GM23248 (cell line): Measurements from ENCODE around the gene KCNE4. TPM values are rescaled to one million over a fixed set of nuclear protein-coding genes. Genes with fewer than 3 reads are reported as not detected.

Experiments used
- DNase-seq: peaks from one replicate; pipeline ENCODE4 v3.0.0-alpha.2; 2015
- H2AFZ ChIP-seq: fragments of 200-600 bp; sonication (generic); 2 replicates; pipeline ENCODE4 v1.6.1; 2016; ENCODE audit warnings: antibody characterized with exemption
- H3F3A ChIP-seq: fragments of 200-600 bp; sonication (generic); 2 replicates; pipeline ENCODE4 v1.6.1; 2016; ENCODE audit warnings: mild to moderate bottlenecking, antibody characterized with exemption, mixed run types; ENCODE audit not compliant: insufficient read depth
- H3K27ac ChIP-seq: fragments of 200-600 bp; sonication (generic); 2 replicates; pipeline ENCODE4 v1.5.1; 2016; ENCODE audit warnings: mild to moderate bottlenecking
- H3K27me3 ChIP-seq: fragments of 200-600 bp; sonication (generic); replicated peaks from 2 replicates; pipeline ENCODE4 v1.6.1; 2016; ENCODE audit warnings: mild to moderate bottlenecking; ENCODE audit not compliant: insufficient read depth
- H3K36me3 ChIP-seq: fragments of 200-600 bp; sonication (generic); 2 replicates; pipeline ENCODE4 v1.6.1; 2016; ENCODE audit warnings: low read depth, mild to moderate bottlenecking
- H3K4me1 ChIP-seq: fragments of 200-600 bp; sonication (generic); 2 replicates; pipeline ENCODE4 v1.6.1; 2016; ENCODE audit warnings: mild to moderate bottlenecking; ENCODE audit not compliant: insufficient read depth
- H3K4me2 ChIP-seq: fragments of 200-600 bp; sonication (generic); one replicate; pipeline ENCODE4 v1.6.1; 2016; ENCODE audit warnings: mild to moderate bottlenecking; ENCODE audit not compliant: unreplicated experiment
- H3K4me3 ChIP-seq: fragments of 200-600 bp; sonication (generic); 2 replicates; pipeline ENCODE4 v1.5.1; 2016; ENCODE audit warnings: mild to moderate bottlenecking
- H3K79me2 ChIP-seq: fragments of 200-600 bp; sonication (generic); 2 replicates; pipeline ENCODE4 v1.6.1; 2016; ENCODE audit warnings: mild to moderate bottlenecking; ENCODE audit not compliant: insufficient read depth
- H3K9ac ChIP-seq: fragments of 200-600 bp; sonication (generic); 2 replicates; pipeline ENCODE4 v1.6.1; 2016; ENCODE audit warnings: mild to moderate bottlenecking
- H3K9me2 ChIP-seq: fragments of 200-600 bp; sonication (generic); 2 replicates; pipeline ENCODE4 v1.6.1; 2016; ENCODE audit warnings: mixed run types, mild to moderate bottlenecking, moderate library complexity; ENCODE audit not compliant: insufficient read depth
- H3K9me3 ChIP-seq: fragments of 200-600 bp; sonication (generic); one replicate; pipeline ENCODE4 v1.6.1; 2017; ENCODE audit warnings: low read depth
- H4K20me1 ChIP-seq: fragments of 200-600 bp; sonication (generic); 2 replicates; pipeline ENCODE4 v1.6.0; 2016; ENCODE audit not compliant: insufficient read depth
- EZH2 ChIP-seq: fragments of 200-600 bp; sonication (generic); IDR thresholded peaks from 2 replicates; pipeline ENCODE4 v1.6.1; 2018; ENCODE audit warnings: antibody characterized with exemption, mild to moderate bottlenecking; ENCODE audit not compliant: insufficient read depth, poor library complexity, severe bottlenecking
- EZH2phosphoT487 ChIP-seq: fragments of 200-600 bp; sonication (generic); IDR thresholded peaks from 2 replicates; pipeline ENCODE4 v1.6.1; 2018; ENCODE audit warnings: antibody characterized with exemption, moderate library complexity, mild to moderate bottlenecking, low read depth; ENCODE audit not compliant: insufficient read depth
- WGBS, 2 experiments: methylation state at CpG; one replicate each; pipeline ENCODE4 v1.1.6; 2015 to 2017; ENCODE audit warnings: low lambda C conversion rate in 2 of 2, low coverage in 1 of 2; ENCODE audit errors: missing lambda C conversion rate in 2 of 2; 5-methylcytosine and 5-hydroxymethylcytosine counted together
- in situ Hi-C: fragments of 300-500 bp; cut with MboI; formaldehyde crosslinking; loops from 2 replicates; pipeline ENCODE4 v1.15.0; 2020
- polyA plus RNA-seq: library from polyadenylated mRNA; unstranded; fragments of >200 nt; fragmentation: Nextera tagmentation; extraction: Ambion mirVana; gene quantifications from 2 replicates; pipeline ENCODE4 v1.2.1, GENCODE V29; 2016
- total RNA-seq: library from RNA; depleted of rRNA; stranded (reverse); fragments of >200 nt; shearing (Covaris generic); gene quantifications from 2 replicates; pipeline ENCODE4 v1.2.3, GENCODE V29; 2014

KCNE4 gene
- total and polyA plus RNA-seq, 2 experiments from 2014 or later: 3.3 to 5.9 TPM

DNA sequence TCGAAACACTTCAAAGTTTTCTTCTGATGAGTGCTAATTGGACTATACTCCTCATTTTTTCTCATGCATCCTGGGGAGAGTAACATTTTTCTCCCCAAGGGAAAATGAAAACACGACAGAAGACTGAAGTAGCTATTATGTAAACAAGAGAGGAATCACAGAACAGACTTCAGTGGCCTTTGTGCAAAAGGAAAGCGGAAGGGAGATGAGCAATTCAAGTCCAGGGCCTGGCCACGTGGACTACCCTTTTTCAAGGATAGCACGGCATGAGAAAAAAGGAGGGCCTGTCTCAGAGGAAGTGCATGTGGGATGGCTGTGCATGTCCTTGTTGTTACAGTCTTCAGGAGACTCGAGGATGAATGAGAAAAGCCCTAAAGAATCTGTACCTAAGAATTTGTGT is 43.8 kb upstream of the KCNE4 start:
- Histone ChIP-seq H3K79me2 (no peaks in the 10 kb centered on the region), H3K9me2 (no peaks in the 10 kb centered on the region), H3K4me1 (peaks cover 27% of the 10 kb centered on the region), H3K36me3 (no peaks in the 10 kb centered on the region), H2AFZ (0 out of 2 replicates have a peak overlapping the region, but pooled peaks have one; percentile 46), H3K27me3 (no peaks in the 10 kb centered on the region), H3K9me3 (no peaks in the 10 kb centered on the region), H3K4me2 (no peak overlapping the region), H3K27ac (peak overlapping the region; percentile 16; the same call in 1 of the 2 replicates), H3K9ac (no peak overlapping the region), H3K4me3 (no peak overlapping the region), H3F3A (peaks cover 29% of the 10 kb centered on the region), H4K20me1 (no peaks in the 10 kb centered on the region)
- whole genome bisulfite sequencing, 2 experiments: 56 to 61% methylated on average over 6 of the region's 6 CpGs
- in situ Hi-C loops: no loop called here
- DNase-seq: peak; percentile 30
- TF ChIP-seq EZH2 (no peak), EZH2phosphoT487 (no peak)

DNA sequence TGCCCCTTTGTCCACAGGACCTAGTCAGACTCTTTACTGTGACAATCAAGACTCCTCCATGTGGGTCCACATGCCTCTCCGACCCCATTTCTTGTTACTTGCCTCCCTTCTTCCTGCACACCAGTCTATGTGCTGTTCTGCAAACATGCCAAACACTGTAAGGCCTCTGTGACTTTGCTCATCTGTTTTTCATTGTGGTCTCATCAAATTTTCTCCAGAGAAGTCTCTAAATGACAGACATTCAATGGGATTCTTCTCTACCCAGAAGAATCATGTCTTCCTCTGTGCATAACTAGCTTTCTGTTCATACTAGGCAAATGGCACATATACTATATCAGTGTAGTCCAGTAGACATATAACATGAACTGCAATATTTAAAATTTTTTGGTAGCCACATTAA is 43.0 kb upstream of the KCNE4 start:
- TF ChIP-seq EZH2phosphoT487: no peak
- no peak for TF ChIP-seq EZH2
- Histone ChIP-seq H4K20me1 (no peaks in the 10 kb centered on the region), H2AFZ (no peak overlapping the region), H3K36me3 (no peaks in the 10 kb centered on the region), H3K9me3 (no peaks in the 10 kb centered on the region), H3K27ac (no peak overlapping the region), H3K79me2 (no peaks in the 10 kb centered on the region), H3F3A (peaks cover 29% of the 10 kb centered on the region), H3K4me1 (peaks cover 27% of the 10 kb centered on the region), H3K27me3 (no peaks in the 10 kb centered on the region), H3K9ac (no peak overlapping the region), H3K9me2 (no peaks in the 10 kb centered on the region), H3K4me3 (no peak overlapping the region), H3K4me2 (no peak overlapping the region)
- peak; percentile 29 for DNase-seq
- in situ Hi-C loops: no loop called here
- WGBS, 2 experiments: 19 to 21% methylated on average over 1 of the region's 1 CpG

DNA sequence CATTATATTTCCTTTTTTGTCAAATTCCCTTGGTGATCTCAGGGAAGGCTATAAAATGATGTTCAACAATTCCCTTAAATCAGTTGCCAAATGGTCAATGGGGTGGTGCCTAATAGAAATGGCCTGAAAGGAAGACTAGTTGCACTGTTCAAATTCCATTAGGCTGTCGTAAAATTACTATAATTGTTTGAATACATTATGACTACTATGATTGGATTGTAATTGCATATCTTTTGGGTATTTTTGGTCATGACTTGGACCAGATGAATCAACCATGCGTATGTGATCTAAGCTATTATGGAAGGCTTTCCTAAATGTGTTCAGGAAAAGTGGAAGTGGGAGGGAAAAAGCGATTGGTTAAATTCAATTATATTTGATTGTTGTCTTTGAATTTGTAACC is 41.3 kb upstream of the KCNE4 start:
- in situ Hi-C loops: no loop called here
- Histone ChIP-seq H3K9me2 (no peaks in the 10 kb centered on the region), H3K27me3 (no peaks in the 10 kb centered on the region), H3F3A (peaks cover 29% of the 10 kb centered on the region), H2AFZ (peak overlapping the region; percentile 12; the same call in 1 of the 2 replicates), H3K79me2 (no peaks in the 10 kb centered on the region), H3K4me1 (peaks cover 27% of the 10 kb centered on the region), H4K20me1 (no peaks in the 10 kb centered on the region), H3K27ac (peak overlapping the region; percentile 29), H3K9me3 (no peaks in the 10 kb centered on the region), H3K4me3 (no peak overlapping the region), H3K4me2 (peak overlapping the region; percentile 11), H3K9ac (no peak overlapping the region), H3K36me3 (no peaks in the 10 kb centered on the region)
- DNase-seq: peak; percentile 91
- no peak for TF ChIP-seq EZH2
- 16 to 18% methylated on average over 3 of the region's 3 CpGs for WGBS, 2 experiments

DNA sequence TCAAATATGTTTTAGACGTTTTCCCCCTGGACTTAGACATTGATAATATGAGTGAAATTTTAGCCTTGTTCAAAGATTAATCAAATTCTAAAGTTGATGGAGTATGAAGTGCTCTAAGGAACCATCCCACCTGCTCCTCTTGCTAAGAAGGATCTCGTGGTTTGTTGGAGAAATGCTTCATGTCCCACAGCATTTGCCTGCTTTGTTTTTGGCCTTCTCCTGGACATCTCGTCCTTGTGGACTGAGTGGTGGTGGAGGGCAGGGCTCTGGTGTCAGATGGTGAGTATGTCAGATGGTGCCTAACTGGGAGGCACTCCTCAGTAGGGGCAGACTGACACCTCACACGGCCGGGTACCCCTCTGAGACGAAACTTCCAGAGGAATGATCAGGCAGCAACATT is 39.7 kb upstream of the KCNE4 start:
- Histone ChIP-seq H3K27ac (no peak overlapping the region), H3K4me2 (no peak overlapping the region), H3K4me1 (peaks cover 24% of the 10 kb centered on the region), H4K20me1 (no peaks in the 10 kb centered on the region), H3K79me2 (no peaks in the 10 kb centered on the region), H3K9me3 (no peaks in the 10 kb centered on the region), H3K36me3 (no peaks in the 10 kb centered on the region), H3K27me3 (no peaks in the 10 kb centered on the region), H3K9ac (no peak overlapping the region), H3K9me2 (no peaks in the 10 kb centered on the region), H3F3A (peaks cover 27% of the 10 kb centered on the region), H2AFZ (no peak overlapping the region), H3K4me3 (no peak overlapping the region)
- in situ Hi-C loops: no loop called here
- 77 to 83% methylated on average over 6 of the region's 6 CpGs for WGBS, 2 experiments
- TF ChIP-seq EZH2phosphoT487 (no peak), EZH2 (no peak)
- DNase-seq: no peak

DNA sequence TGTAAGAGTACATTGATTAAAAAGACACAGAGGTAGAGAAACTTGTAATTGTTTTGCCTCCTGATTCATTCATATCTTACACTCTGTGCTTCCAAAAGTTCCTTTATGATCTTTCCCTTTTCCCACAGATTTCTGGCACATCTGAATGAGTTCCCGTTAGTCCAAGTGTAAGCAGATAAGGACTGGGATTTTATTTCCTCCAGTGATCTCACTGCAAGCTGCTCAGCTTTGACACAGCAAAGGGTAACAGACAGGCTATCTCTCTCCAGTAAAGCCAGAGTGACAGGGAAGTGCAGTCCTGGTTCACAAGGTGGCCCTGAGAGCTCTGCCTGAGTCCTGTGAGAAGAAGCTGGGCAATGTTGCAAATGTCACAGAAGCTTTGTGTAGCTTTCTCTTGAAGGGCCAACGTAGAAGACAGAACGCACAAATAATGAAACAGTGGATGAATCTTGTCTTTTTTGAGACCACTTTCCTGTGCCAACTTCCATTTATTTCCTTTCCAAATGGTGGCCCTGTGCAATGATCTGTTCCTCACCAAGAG is 32.5 kb upstream of the KCNE4 start:
- Histone ChIP-seq H3K27me3 (no peaks in the 10 kb centered on the region), H3K9ac (no peak overlapping the region), H4K20me1 (no peaks in the 10 kb centered on the region), H3F3A (no peaks in the 10 kb centered on the region), H3K36me3 (no peaks in the 10 kb centered on the region), H3K4me3 (no peak overlapping the region), H2AFZ (no peak overlapping the region), H3K4me1 (no peaks in the 10 kb centered on the region), H3K9me2 (no peaks in the 10 kb centered on the region), H3K4me2 (no peak overlapping the region), H3K9me3 (no peaks in the 10 kb centered on the region), H3K27ac (no peak overlapping the region), H3K79me2 (no peaks in the 10 kb centered on the region)
- in situ Hi-C loops: no loop called here
- DNase-seq: no peak
- 84 to 85% methylated on average over 3 of the region's 3 CpGs for WGBS, 2 experiments
- TF ChIP-seq EZH2 (no peak), EZH2phosphoT487 (no peak)
